Gastrocnemius medialis (tissue), 4 donors: Measurements from ENCODE around the gene MAGI1. TPM values are rescaled to one million over a fixed set of nuclear protein-coding genes. Genes with fewer than 3 reads are reported as not detected.

Source experiments
- ATAC-seq, 2 donors: fragments of 150-250 bp; one replicate each; pipeline ENCODE4 v1.9.1; 2016
- DNase-seq, 2 donors: peaks; one replicate each; pipeline ENCODE4 v3.0.0-alpha.2; 2019
- H3K27ac ChIP-seq, 4 donors: fragments of 200-600 bp; sonication (generic); 1 replicate in 1 of 4; 2 replicates in 3 of 4; pipeline ENCODE4 v1.5.1; 2016 to 2018; ENCODE audit warnings: mild to moderate bottlenecking in 2 of 4, moderate library complexity in 1 of 4
- H3K27me3 ChIP-seq, 3 donors: fragments of 200-600 bp; sonication (generic) in 2 of 3; 1 replicate in 1 of 3; 2 replicates in 2 of 3; pipeline versions ENCODE4 v1.5.1 to v1.6.0; 2016 to 2019; ENCODE audit warnings: mild to moderate bottlenecking in 1 of 3, moderate library complexity in 1 of 3
- H3K36me3 ChIP-seq, 2 donors: fragments of 200-600 bp; sonication (generic) in 1 of 2; one replicate each; pipeline ENCODE4 v1.5.1; 2017 to 2018
- H3K4me1 ChIP-seq, 2 donors: fragments of 200-600 bp; sonication (generic) in 1 of 2; one replicate each; pipeline ENCODE4 v1.5.1; 2016 to 2017; ENCODE audit warnings: mild to moderate bottlenecking in 2 of 2
- H3K4me3 ChIP-seq, 4 donors: fragments of 200-600 bp; sonication (generic) in 3 of 4; 1 replicate in 1 of 4; 2 replicates in 3 of 4; pipeline ENCODE4 v1.5.1; 2016 to 2019; ENCODE audit warnings: mild to moderate bottlenecking in 2 of 4
- H3K9me3 ChIP-seq, 3 donors: fragments of 200-600 bp; sonication (generic) in 2 of 3; 1 replicate in 1 of 3; 2 replicates in 2 of 3; pipeline ENCODE4 v1.5.1; 2016 to 2019
- CTCF ChIP-seq, 5 experiments: fragments of 450-650 bp in 3 of 5; fragments of 200-600 bp in 2 of 5; sonication (generic) in 2 of 5; IDR thresholded peaks in 4 of 5; conservative IDR thresholded peaks in 1 of 5; 1 replicate in 4 of 5; 2 replicates in 1 of 5; pipeline ENCODE4 v1.5.1; 2016 to 2019; ENCODE audit warnings: antibody characterized with exemption in 5 of 5, mild to moderate bottlenecking in 3 of 5, moderate library complexity in 3 of 5
- POLR2A ChIP-seq, 2 donors: fragments of 450-650 bp; IDR thresholded peaks; one replicate each; pipeline ENCODE4 v1.6.1; 2017; ENCODE audit warnings: antibody characterized with exemption in 2 of 2, mild to moderate bottlenecking in 2 of 2, moderate library complexity in 2 of 2
- in situ Hi-C, 4 donors: fragments of 200-750 bp; cut with MboI; loops; one replicate each; pipeline versions ENCODE4 v1.15.0 to v1.8.0; 2017; ENCODE audit warnings: low sequenced_read_pairs in 4 of 4
- intact Hi-C: fragments of 100-400 bp; cut with DNase I; formaldehyde crosslinking; loops from one replicate; pipeline ENCODE4 v1.15.1; 2023; ENCODE audit warnings: low total_unique reads
- total RNA-seq, 4 donors: library from RNA; depleted of rRNA; stranded (reverse); fragments of >200 nt; gene quantifications; one replicate each; pipeline versions ENCODE4 v1.1.0 to v1.2.3, GENCODE V29; 2016

The MAGI1 gene
- total RNA-seq, 4 donors from 2014 or later, result 2.6 to 7.5 (median 3.9) TPM

GRCh38 chr3:65350801-65351476, 687.8 kb downstream of the MAGI1 start:
- ATAC-seq, result no peak
- H3K4me3 ChIP-seq, result no peak overlapping the region

GRCh38 chr3:65348398-65348995, 690.2 kb downstream of the MAGI1 start:
- Histone ChIP-seq H3K9me3 (no peaks in the 10 kb centered on the region), H3K27me3 (no peaks in the 10 kb centered on the region), H3K36me3 (no peaks in the 10 kb centered on the region), H3K27ac (no peak overlapping the region), H3K4me3 (no peak overlapping the region), H3K4me1 (no peaks in the 10 kb centered on the region)
- DNase-seq (no peak), ATAC-seq (no peak)
- no peak for TF ChIP-seq CTCF (IDR thresholded peaks at IDR 0.05 in 4 of 5, conservative IDR thresholded peaks at IDR 0.05 in 1 of 5)
- TF ChIP-seq POLR2A (IDR thresholded peaks at IDR 0.05), result no peak
- in situ Hi-C loops, result no loop called here
- intact Hi-C loops, result no loop called here

More at GRCh38 chr3:65350801-65351476, 687.8 kb downstream of the MAGI1 start:
- intact Hi-C loops (no loop called here), in situ Hi-C loops (no loop called here)
- TF ChIP-seq POLR2A (IDR thresholded peaks at IDR 0.05) (no peak), CTCF (IDR thresholded peaks at IDR 0.05 in 4 of 5, conservative IDR thresholded peaks at IDR 0.05 in 1 of 5) (no peak)
- Histone ChIP-seq H3K36me3 (peaks cover 0 to 2% of the 10 kb centered on the region in 2 donors), H3K27me3 (no peaks in the 10 kb centered on the region), H3K4me1 (no peaks in the 10 kb centered on the region), H3K27ac (no peak overlapping the region), H3K9me3 (no peaks in the 10 kb centered on the region)
- DNase-seq, result no peak

GRCh38 chr3:65347166-65347565, 691.6 kb downstream of the MAGI1 start:
- no peak for DNase-seq
- Histone ChIP-seq H3K9me3 (no peaks in the 10 kb centered on the region), H3K27ac (no peak overlapping the region), H3K4me3 (no peak overlapping the region), H3K27me3 (no peaks in the 10 kb centered on the region), H3K36me3 (no peaks in the 10 kb centered on the region), H3K4me1 (no peaks in the 10 kb centered on the region)
- no peak for TF ChIP-seq CTCF (IDR thresholded peaks at IDR 0.05 in 4 of 5, conservative IDR thresholded peaks at IDR 0.05 in 1 of 5)
- no peak for TF ChIP-seq POLR2A (IDR thresholded peaks at IDR 0.05)
- ATAC-seq, result no peak
- in situ Hi-C loops (no loop called here), intact Hi-C loops (no loop called here)

- intact Hi-C loops, result no loop called here
Observed at GRCh38 chr3:65344846-65345245, 693.9 kb downstream of the MAGI1 start.

More at GRCh38 chr3:65344846-65345245, 693.9 kb downstream of the MAGI1 start:
- no peaks in the 10 kb centered on the region for H3K9me3 ChIP-seq
- no peak overlapping the region for H3K27ac ChIP-seq
- no peaks in the 10 kb centered on the region for H3K4me1 ChIP-seq
- no peak for ATAC-seq
- H3K27me3 ChIP-seq, result no peaks in the 10 kb centered on the region
- H3K36me3 ChIP-seq, result no peaks in the 10 kb centered on the region
- no peak for DNase-seq
- no peak for TF ChIP-seq POLR2A (IDR thresholded peaks at IDR 0.05)
- TF ChIP-seq CTCF (IDR thresholded peaks at IDR 0.05 in 4 of 5, conservative IDR thresholded peaks at IDR 0.05 in 1 of 5), result no peak
- in situ Hi-C loops, result no loop called here
- H3K4me3 ChIP-seq, result no peak overlapping the region
